ENCODE results near the gene LAIR2. TPM values are rescaled to one million over a fixed set of nuclear protein-coding genes. Genes with fewer than 3 reads are reported as not detected.

The LAIR2 gene
- not detected for total RNA-seq
- long read RNA-seq, result 0 reads

- DNase-seq (ENCODE audit: low spot score), result no peak
- intact Hi-C loops (cut with DNase I), result no loop called here
Observed at GRCh38 chr19:54502518-54503048, at the start of gene LAIR2. LAIR2 (plus strand) TSS chr19:54502831; CDS start chr19:54502919, 88 bp downstream.

GRCh38 chr19:54453921-54454780 lies 48.5 kb upstream of the LAIR2 start:
- intact Hi-C loops (cut with DNase I), result no loop called here
- no peak for DNase-seq (ENCODE audit: low spot score)

GRCh38 chr19:54454781-54455675 lies 47.6 kb upstream of the LAIR2 start:
- DNase-seq (ENCODE audit: low spot score), result no peak
- intact Hi-C loops (cut with DNase I), result no loop called here

- DNase-seq (ENCODE audit: low spot score), result no peak
- intact Hi-C loops (cut with DNase I), result no loop called here
Observed at GRCh38 chr19:54455786-54456422, 46.7 kb upstream of the LAIR2 start.

GRCh38 chr19:54456423-54457373 lies 45.9 kb upstream of the LAIR2 start:
- no peak for DNase-seq (ENCODE audit: low spot score)
- intact Hi-C loops (cut with DNase I), result no loop called here

- intact Hi-C loops (cut with DNase I), result no loop called here
Observed at GRCh38 chr19:54457773-54458647, 44.6 kb upstream of the LAIR2 start.

GRCh38 chr19:54458648-54459281 lies 43.9 kb upstream of the LAIR2 start:
- DNase-seq (ENCODE audit: low spot score), result no peak
- intact Hi-C loops (cut with DNase I), result no loop called here

More at GRCh38 chr19:54457773-54458647, 44.6 kb upstream of the LAIR2 start:
- no peak for DNase-seq (ENCODE audit: low spot score)

- intact Hi-C loops (cut with DNase I), result no loop called here
- DNase-seq (ENCODE audit: low spot score), result no peak
Observed at GRCh38 chr19:54459282-54460229, 43.1 kb upstream of the LAIR2 start.

GRCh38 chr19:54460230-54461005 lies 42.2 kb upstream of the LAIR2 start:
- DNase-seq (ENCODE audit: low spot score), result no peak
- intact Hi-C loops (cut with DNase I), result no loop called here

GRCh38 chr19:54461210-54461609 lies 41.4 kb upstream of the LAIR2 start:
- no peak for DNase-seq (ENCODE audit: low spot score)
- intact Hi-C loops (cut with DNase I), result no loop called here

- DNase-seq (ENCODE audit: low spot score), result no peak
- intact Hi-C loops (cut with DNase I), result no loop called here
Observed at GRCh38 chr19:54461613-54462012, 41.0 kb upstream of the LAIR2 start.

GRCh38 chr19:54462047-54462654 lies 40.5 kb upstream of the LAIR2 start:
- no peak for DNase-seq (ENCODE audit: low spot score)
- intact Hi-C loops (cut with DNase I), result no loop called here

- peak; percentile 89 for DNase-seq (ENCODE audit: low spot score)
- intact Hi-C loops (cut with DNase I), result loop anchor here (1.0 kb wide), 1 partner anchor 15 kb away; no protein-coding TSS in a partner anchor
Observed at GRCh38 chr19:54462655-54463530, 39.7 kb upstream of the LAIR2 start.

- peak; percentile 98 for DNase-seq (ENCODE audit: low spot score)
- intact Hi-C loops (cut with DNase I), result loop anchor here (1.0 kb wide), 1 partner anchor 15 kb away; no protein-coding TSS in a partner anchor
Observed at GRCh38 chr19:54463531-54464043, 39.0 kb upstream of the LAIR2 start, which contains the start of gene LENG9. LENG9 (minus strand) TSS chr19:54463778; CDS start chr19:54463526, 252 bp downstream.

Measured in cardiac septum (tissue), 1 donor.